GM19023 (cell line): ENCODE measurements around the gene DNAL1.
"Not testable (repeated sequence)": the region's sequence is repeated elsewhere in the genome, so short reads cannot be mapped to it uniquely, and the experiment has no call there.

Experiments
- ATAC-seq: cut with Tn5 transposase; IDR thresholded peaks from one replicate; pipeline ENCODE4 v1.9.1; 2021; ENCODE audit warnings: mild to moderate bottlenecking, moderate library complexity; ENCODE audit not compliant: unreplicated experiment

Gene DNAL1

DNA sequence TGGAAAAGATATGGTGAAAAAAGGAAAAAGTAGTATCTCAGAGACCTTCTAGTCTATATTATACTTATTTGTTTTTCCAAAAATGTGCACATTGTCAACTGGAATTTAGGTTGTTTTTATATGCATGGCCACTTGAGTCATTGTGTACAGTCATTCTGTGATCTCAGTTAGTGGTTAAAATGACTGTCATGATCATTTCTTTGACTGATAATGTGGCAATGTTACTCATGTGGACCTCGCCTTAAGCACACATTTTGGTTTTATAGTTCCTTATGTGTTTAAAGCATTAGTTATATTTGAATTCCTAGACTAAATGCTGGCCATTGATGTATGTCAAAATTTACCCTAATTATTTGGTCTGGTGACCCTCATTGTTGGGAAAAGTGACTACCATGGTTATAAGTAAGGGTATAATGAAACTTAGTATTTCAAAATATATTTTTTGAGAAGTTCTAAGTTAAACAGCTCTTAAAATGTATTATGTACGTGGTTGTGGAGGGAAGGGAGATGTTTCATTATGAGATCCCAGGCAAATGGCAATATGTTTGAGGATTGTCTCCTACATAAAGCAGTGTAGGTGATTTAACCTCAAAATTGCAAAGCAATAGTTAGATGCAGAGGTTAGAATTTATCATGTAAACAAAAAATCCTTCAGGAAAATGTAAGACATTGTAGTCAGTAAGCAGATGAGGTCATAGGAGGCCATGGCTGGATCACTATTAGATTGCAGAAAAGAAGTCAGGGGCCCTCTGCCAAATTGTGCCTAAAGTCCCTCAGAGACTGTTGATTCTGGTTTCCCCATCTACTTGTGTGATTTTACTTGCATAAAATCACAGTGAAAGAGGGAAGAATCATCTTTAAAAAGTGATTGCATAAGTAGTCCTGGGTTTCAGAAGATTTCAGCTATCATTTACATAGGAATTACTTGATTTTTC lies 51.9 kb downstream of the DNAL1 start:
- ATAC-seq: peak; percentile 82

- ATAC-seq: no peak
These were observed 55.5 kb downstream of the DNAL1 start for GRCh38 chr14:73700325-73700724.

DNA sequence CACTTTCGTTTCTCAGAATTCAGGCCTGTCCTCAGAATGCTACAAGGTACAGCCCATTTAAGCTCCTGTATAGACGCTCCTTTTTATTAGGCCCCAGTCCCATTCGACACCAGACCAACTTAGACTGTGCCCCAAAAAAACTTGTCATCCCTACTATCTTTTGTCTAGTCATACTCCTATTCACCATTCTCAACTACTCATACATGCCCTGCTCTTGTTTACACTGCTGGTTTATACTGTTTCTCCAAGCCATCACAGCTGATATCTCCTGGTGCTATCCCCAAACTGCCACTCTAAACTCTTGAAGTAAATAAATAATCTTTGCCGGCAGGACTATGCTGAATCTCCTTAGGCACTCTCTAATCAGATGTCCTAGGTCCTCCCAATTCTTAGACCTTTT lies 63.3 kb downstream of the DNAL1 start:
- not testable (repeated sequence) for ATAC-seq

DNA sequence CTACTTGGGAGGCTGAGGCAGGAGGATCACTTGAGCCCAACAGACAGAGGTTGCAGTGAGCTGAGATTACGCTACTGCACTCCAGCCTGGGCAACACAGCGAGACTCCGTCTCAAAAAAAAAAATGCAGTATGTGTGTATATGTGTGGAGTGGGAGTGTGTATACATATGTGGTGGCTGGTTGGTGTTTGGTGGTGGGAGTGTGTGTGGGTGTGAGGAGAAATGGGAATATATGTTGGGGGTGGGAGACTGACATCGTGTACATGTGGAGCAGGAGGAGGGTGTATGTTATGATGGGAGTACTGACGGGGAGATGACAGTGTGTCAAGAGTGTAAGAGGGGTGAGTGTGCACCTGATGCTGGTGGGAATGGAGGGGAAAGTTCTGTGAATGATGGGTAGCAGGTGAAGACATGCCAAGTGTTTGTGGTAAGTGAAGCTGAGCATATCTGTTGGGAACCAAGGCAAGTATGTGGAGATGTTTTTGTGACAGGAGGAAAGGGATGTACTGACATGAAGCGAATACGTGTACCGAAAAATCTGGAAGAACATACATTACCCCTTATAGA lies 65.2 kb downstream of the DNAL1 start:
- no peak for ATAC-seq

GRCh38 chr14:73710737-73711136 lies 66.0 kb downstream of the DNAL1 start:
- no peak for ATAC-seq

- ATAC-seq: no peak
These were observed 67.3 kb downstream of the DNAL1 start for GRCh38 chr14:73712071-73712506.

- ATAC-seq: no peak
These were observed 67.9 kb downstream of the DNAL1 start for GRCh38 chr14:73712540-73713180.

- no peak for ATAC-seq
These were observed 68.5 kb downstream of the DNAL1 start for GRCh38 chr14:73713206-73713802.

DNA sequence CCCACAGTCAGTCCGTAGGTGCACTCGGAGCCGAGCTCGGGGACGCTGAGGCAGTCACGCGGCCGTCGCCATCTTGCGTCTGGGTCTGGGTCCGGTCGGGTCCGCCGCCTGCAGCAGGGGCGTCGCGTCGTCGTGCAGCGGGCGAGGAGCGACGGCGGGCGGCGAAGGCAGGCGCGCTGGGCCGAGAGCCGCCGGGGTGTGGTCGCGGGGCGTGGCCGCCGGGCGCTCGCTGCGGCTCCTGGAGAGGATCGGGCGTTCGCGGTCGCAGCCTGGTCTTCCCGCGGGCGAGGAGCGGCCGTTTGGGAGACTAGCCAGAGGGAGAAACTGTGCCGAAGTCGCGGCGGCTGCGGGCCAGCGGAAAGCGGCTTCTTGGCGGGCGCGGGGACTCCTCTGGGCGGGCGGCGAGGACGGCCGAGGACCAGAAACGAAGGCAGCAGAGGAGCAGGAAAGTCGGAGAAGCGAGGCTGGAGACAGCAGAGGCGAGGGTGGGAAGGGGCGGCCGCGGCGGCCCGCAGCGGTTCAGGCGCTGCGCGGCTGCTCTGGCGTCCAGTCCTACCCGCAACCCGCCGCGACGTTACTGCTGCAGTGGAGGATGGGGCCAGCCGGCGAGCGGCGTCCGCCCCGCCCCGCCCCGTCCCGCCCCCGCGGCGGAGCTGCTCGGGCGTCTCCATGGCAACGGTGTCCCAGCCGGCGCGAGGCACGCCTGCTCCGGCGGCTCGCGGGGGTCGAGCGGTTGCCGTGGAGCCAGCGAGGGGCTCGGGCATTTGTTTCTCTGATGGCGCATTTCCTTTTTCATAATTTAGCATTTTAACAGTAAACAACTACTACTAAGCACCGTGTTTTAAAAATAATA lies 69.2 kb downstream of the DNAL1 start, which contains the start of gene PNMA1:
Gene PNMA1 (minus strand): TSS at position 582 of the 853 bp plus-strand sequence. CDS start 745 bp downstream, outside the sequence.
- ATAC-seq: peak; percentile 74

DNA sequence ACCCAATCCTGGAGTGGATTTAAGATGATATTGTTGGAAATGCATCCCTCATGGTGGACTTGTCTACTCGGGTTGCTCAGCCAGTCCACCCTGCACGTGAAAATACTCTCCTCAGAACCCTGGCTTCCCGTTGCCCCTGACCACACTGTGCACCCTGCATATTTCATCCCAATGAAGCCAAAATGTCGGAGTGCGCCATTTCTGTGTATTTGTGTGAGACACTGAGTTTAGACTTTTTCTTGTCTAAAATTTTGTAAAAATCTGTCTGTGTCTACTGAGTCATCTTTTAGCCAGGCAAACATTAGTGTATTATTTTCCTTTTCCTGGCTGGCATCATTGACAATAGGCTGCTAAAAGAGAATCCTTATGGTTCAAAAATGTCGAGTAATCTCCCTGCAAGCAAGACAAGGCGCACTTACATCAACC lies 69.9 kb downstream of the DNAL1 start:
- peak; percentile 2 for ATAC-seq

DNA sequence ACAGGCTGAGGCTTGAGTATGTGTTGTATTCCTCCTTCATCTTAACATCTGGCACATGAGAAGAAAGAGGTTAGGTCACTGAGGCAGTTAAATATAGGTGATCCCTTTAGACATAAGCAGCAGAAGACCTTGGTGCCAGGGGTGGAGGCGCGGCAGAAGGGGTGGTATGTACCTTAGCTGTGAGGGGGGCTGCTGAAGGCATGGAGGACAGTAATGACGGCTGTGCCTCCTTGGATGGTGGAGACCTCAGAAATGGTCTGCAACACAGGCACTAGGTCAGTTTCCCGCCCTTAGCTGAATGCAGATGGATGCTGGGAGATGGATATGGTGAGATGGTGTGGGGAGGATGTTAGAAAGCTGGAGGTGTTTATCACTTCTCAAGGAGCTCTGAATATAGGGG lies 70.9 kb downstream of the DNAL1 start:
- no peak for ATAC-seq

DNA sequence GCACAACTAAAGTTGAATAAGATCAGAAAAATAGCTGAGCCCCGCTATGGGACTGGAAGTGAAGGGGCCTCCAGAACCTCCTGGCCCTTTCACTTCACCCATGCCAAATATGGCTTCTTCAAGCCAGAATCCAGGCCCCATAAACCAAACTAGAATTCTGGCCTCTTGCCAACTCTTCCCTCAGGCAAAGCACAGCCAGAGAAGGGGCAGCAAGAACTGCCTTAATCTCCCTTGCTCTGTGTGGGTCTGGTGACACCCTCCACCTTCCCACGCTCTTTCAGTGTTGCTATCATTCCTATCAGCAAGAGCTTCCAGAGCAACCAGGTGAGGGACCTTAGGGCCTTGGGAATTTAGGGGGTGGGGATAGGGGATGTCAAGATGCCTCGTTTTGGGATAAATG lies 72.5 kb downstream of the DNAL1 start:
- no peak for ATAC-seq

DNA sequence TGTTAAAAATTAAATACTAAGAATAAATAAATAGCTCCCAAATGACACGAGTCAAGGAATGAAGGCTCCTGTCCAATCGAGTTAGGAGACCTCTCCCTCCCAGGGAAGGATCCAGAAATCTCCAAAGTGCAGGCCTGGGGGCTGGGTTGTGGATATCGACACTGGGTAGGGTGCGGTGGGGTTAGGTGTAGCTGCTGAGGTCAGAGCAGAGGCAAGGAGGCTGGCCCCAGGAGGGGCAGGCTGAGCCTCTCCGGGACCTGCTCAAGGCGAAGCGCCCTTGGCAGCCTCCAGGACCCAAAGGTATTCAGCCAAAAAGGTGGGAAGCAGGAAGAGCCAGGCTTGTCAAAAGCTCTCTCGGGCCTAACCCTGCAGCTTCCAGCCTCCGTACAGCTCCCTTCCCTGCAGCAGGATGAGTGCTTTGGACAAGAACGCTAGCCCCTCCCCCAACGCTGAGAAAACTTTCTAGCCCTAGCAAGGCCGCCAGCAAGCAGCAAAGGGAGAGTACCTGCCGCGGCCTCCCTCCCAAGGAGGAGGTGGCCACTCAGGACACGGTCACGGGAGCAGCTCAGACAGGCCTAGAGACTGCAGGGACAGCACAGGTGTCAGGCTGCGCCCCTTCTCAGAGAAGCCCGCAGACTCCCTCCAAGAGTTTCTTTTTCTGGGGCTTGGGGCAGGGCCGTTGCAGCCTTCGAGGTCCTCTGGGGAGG lies 73.1 kb downstream of the DNAL1 start:
- ATAC-seq: no peak

- ATAC-seq: no peak
These were observed 73.8 kb downstream of the DNAL1 start for GRCh38 chr14:73718418-73719251.

GRCh38 chr14:73719361-73719760 lies 74.6 kb downstream of the DNAL1 start:
- ATAC-seq: no peak

DNA sequence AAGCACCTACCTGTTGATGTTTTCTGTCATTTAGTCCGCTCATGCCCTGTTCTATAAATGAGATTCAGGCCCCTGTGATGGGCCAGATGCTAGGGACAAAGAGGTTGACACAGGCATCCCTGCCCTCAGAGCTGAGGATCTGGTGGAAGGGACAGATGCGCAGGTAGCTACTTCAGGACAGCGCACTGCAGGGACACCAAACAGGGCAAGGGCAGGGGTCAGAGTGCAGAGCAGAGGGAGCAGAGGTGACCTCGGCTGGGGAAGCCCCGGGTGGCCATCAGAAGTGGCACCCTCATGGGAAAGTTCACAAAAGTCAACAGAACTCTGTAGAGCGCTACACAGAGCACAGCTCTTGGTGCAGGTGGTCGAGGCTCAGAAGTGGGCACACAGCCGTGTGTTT lies 75.0 kb downstream of the DNAL1 start:
- ATAC-seq: no peak

- ATAC-seq: no peak
These were observed 75.8 kb downstream of the DNAL1 start for GRCh38 chr14:73720636-73721035.

GRCh38 chr14:73721101-73721821 lies 76.5 kb downstream of the DNAL1 start:
- ATAC-seq: no peak
